ENCODE measurements around the gene TOMT. TPM values are rescaled to one million over a fixed set of nuclear protein-coding genes. Genes with fewer than 3 reads are reported as not detected.

The TOMT gene
- total and polyA plus RNA-seq, 7 experiments from 2014 or later: 0.42 TPM; not detected in 6

- Histone ChIP-seq H3K27ac (ENCODE audit: low read depth, low read length) (peak within 1 kb of the TSS; percentile 93), H3K4me3 (ENCODE audit: low read length) (peak within 1 kb of the TSS; percentile 54), H3K36me3 (ENCODE audit: control insufficient read depth in 2 of 3, insufficient read depth in 3 of 3, low read length in 3 of 3) (peaks cover 0 to 28% (median 6%) of the 10 kb centered on the region in 3 experiments), H3K4me1 (ENCODE audit: control insufficient read depth in 2 of 2, insufficient read depth in 2 of 2, low read length in 2 of 2) (peaks cover 20% of the 10 kb centered on the region in 2 donors), H3K27me3 (ENCODE audit: control insufficient read depth in 2 of 2, insufficient read depth in 2 of 2, low read length in 2 of 2) (no peaks in the 10 kb centered on the region), H3K9me3 (ENCODE audit: control insufficient read depth in 2 of 3, low read length in 3 of 3) (no peaks in the 10 kb centered on the region)
- ChIA-PET CTCF (interaction anchor here (0.9 to 2.5 kb wide), 3 partner anchors 12 to 78 kb away, joined by 3 to 11 read pairs (median 4); no protein-coding TSS in a partner anchor), POLR2A (interaction anchor here (0.8 to 5.3 kb wide), 8 partner anchors 9 to 120 kb away, joined by 3 to 55 read pairs (median 5); partner anchors contain the start of gene ANAPC15)
- H3K4me1 Mint-ChIP-seq: peaks cover 37 to 49% (median 44%) of the 10 kb centered on the region in 7 donors
- ATAC-seq (peak; percentile 98), DNase-seq (peak; percentile 87 to 98 (median 95))
- intact Hi-C loops (cut with micrococcal nuclease): loop anchor here (1.0 to 2.0 kb wide), 6 partner anchors 9 to 332 kb away; partner anchors contain the start of genes ANAPC15 (in 2 of the 2), LRRC51 (in 2 of the 2), NUMA1 (in 2 of the 2) and CLPB (in 1 of the 2)
- H3K27me3 Mint-ChIP-seq: no peaks in the 10 kb centered on the region
- peaks cover 0 to 19% (median 4%) of the 10 kb centered on the region in 5 donors for H3K36me3 Mint-ChIP-seq
- H3K9me3 Mint-ChIP-seq: no peaks in the 10 kb centered on the region
- H3K27ac Mint-ChIP-seq: peak within 1 kb of the TSS; percentile 83 to 98 (median 94)
- peak within 1 kb of the TSS; percentile 66 to 97 (median 86) for H3K4me3 Mint-ChIP-seq
These were observed 2.6 kb upstream of the TOMT start, which contains the start of gene LAMTOR1 for GRCh38 chr11:72102946-72103753. Gene LAMTOR1, minus strand, starts transcription at chr11:72103297. Its CDS starts 73 bp downstream, at chr11:72103224.

- POLR2A ChIA-PET: interaction anchor here (0.8 to 5.3 kb wide), 4 partner anchors 9 to 80 kb away, joined by 3 to 55 read pairs (median 22); partner anchors contain the start of gene ANAPC15
- H3K4me3 Mint-ChIP-seq: peak overlapping the region; percentile 66 to 97 (median 86)
These were observed 2.0 kb upstream of the TOMT start for GRCh38 chr11:72103754-72104167.

GRCh38 chr11:72111300-72112142 is 5.8 kb downstream of the TOMT start:
- ATAC-seq (no peak), DNase-seq (no peak)
- Mint-ChIP-seq H3K9me3 (peaks cover 0 to 3% (median 0%) of the 10 kb centered on the region in 11 donors), H3K27me3 (peaks cover 0 to 2% (median 0%) of the 10 kb centered on the region in 5 donors), H3K4me1 (peaks cover 12 to 29% (median 25%) of the 10 kb centered on the region in 7 donors), H3K4me3 (peak overlapping the region; percentile 73 to 100 (median 96)), H3K27ac (peak overlapping the region; percentile 97 to 100 (median 98)), H3K36me3 (peaks cover 4 to 18% (median 7%) of the 10 kb centered on the region in 5 donors)
- no peaks in the 10 kb centered on the region for H3K27me3 ChIP-seq (ENCODE audit: control insufficient read depth in 2 of 2, insufficient read depth in 2 of 2, low read length in 2 of 2)
- H3K4me3 ChIP-seq (ENCODE audit: low read length): peak overlapping the region; percentile 85
- CTCF ChIA-PET: interaction anchor here (2.2 kb wide), 1 partner anchor 21 kb away, joined by 4 read pairs; no protein-coding TSS in a partner anchor
- POLR2A ChIA-PET: interaction anchor here (1.0 to 3.5 kb wide), 12 partner anchors 9 to 183 kb away, joined by 3 to 69 read pairs (median 9); partner anchors contain the start of genes LAMTOR1, RNF121 and XNDC1N
- intact Hi-C loops (cut with micrococcal nuclease): loop anchor here (1.0 to 10.0 kb wide), 11 partner anchors 8 to 1907 kb away; partner anchors contain the start of genes CLPB (in 2 of the 2), LAMTOR1 (in 2 of the 2), LRRC51 (in 2 of the 2) and NUMA1 (in 2 of the 2)
- H3K36me3 ChIP-seq (ENCODE audit: control insufficient read depth in 2 of 3, insufficient read depth in 3 of 3, low read length in 3 of 3): peaks cover 0 to 21% (median 4%) of the 10 kb centered on the region in 3 experiments
- peaks cover 12 to 14% of the 10 kb centered on the region in 2 donors for H3K4me1 ChIP-seq (ENCODE audit: control insufficient read depth in 2 of 2, insufficient read depth in 2 of 2, low read length in 2 of 2)
- no peaks in the 10 kb centered on the region for H3K9me3 ChIP-seq (ENCODE audit: control insufficient read depth in 2 of 3, low read length in 3 of 3)
- H3K27ac ChIP-seq (ENCODE audit: low read depth, low read length): peak overlapping the region; percentile 92

More at GRCh38 chr11:72103754-72104167, 2.0 kb upstream of the TOMT start:
- CTCF ChIA-PET: no interaction called here
- peaks cover 37 to 49% (median 44%) of the 10 kb centered on the region in 7 donors for H3K4me1 Mint-ChIP-seq
- intact Hi-C loops (cut with micrococcal nuclease): loop anchor here (1.0 to 2.0 kb wide), 6 partner anchors 9 to 331 kb away; partner anchors contain the start of genes ANAPC15 (in 2 of the 2), LRRC51 (in 2 of the 2), NUMA1 (in 2 of the 2) and CLPB (in 1 of the 2)
- Histone ChIP-seq H3K27ac (ENCODE audit: low read depth, low read length) (peak overlapping the region; percentile 93), H3K27me3 (ENCODE audit: control insufficient read depth in 2 of 2, insufficient read depth in 2 of 2, low read length in 2 of 2) (no peaks in the 10 kb centered on the region), H3K9me3 (ENCODE audit: control insufficient read depth in 2 of 3, low read length in 3 of 3) (no peaks in the 10 kb centered on the region), H3K36me3 (ENCODE audit: control insufficient read depth in 2 of 3, insufficient read depth in 3 of 3, low read length in 3 of 3) (peaks cover 0 to 28% (median 3%) of the 10 kb centered on the region in 3 experiments), H3K4me3 (ENCODE audit: low read length) (peak overlapping the region; percentile 54), H3K4me1 (ENCODE audit: control insufficient read depth in 2 of 2, insufficient read depth in 2 of 2, low read length in 2 of 2) (peaks cover 20% of the 10 kb centered on the region in 2 donors)
- H3K27ac Mint-ChIP-seq: peak overlapping the region; percentile 83 to 98 (median 94)
- DNase-seq (no peak), ATAC-seq (no peak)
- H3K36me3 Mint-ChIP-seq: peaks cover 0 to 19% (median 4%) of the 10 kb centered on the region in 5 donors
- no peaks in the 10 kb centered on the region for H3K9me3 Mint-ChIP-seq
- no peaks in the 10 kb centered on the region for H3K27me3 Mint-ChIP-seq

GRCh38 chr11:72112143-72112977 is 6.6 kb downstream of the TOMT start, which contains the start of gene ANAPC15:
Gene ANAPC15, minus strand, starts transcription at chr11:72112695. Its CDS starts 1,419 bp downstream, at chr11:72111276.
- intact Hi-C loops (cut with micrococcal nuclease): loop anchor here (1.0 to 10.0 kb wide), 11 partner anchors 9 to 1908 kb away; partner anchors contain the start of genes CLPB (in 2 of the 2), LAMTOR1 (in 2 of the 2), LRRC51 (in 2 of the 2) and NUMA1 (in 2 of the 2)
- CTCF ChIA-PET: interaction anchor here (0.9 to 2.2 kb wide), 2 partner anchors 22 to 111 kb away, joined by 4 read pairs; no protein-coding TSS in a partner anchor
- peak; percentile 83 to 100 (median 99) for DNase-seq

More at GRCh38 chr11:72112143-72112977, 6.6 kb downstream of the TOMT start, which contains the start of gene ANAPC15:
- H3K27me3 ChIP-seq (ENCODE audit: control insufficient read depth in 2 of 2, insufficient read depth in 2 of 2, low read length in 2 of 2): no peaks in the 10 kb centered on the region
- no peaks in the 10 kb centered on the region for H3K9me3 ChIP-seq (ENCODE audit: control insufficient read depth in 2 of 3, low read length in 3 of 3)
- Mint-ChIP-seq H3K27ac (peak within 1 kb of the TSS; percentile 97 to 100 (median 98)), H3K36me3 (peaks cover 4 to 16% (median 7%) of the 10 kb centered on the region in 5 donors), H3K9me3 (peaks cover 0 to 3% (median 0%) of the 10 kb centered on the region in 11 donors), H3K4me1 (peaks cover 12 to 29% (median 25%) of the 10 kb centered on the region in 7 donors), H3K27me3 (peaks cover 0 to 5% (median 0%) of the 10 kb centered on the region in 5 donors), H3K4me3 (peak within 1 kb of the TSS; percentile 73 to 100 (median 96))
- H3K36me3 ChIP-seq (ENCODE audit: control insufficient read depth in 2 of 3, insufficient read depth in 3 of 3, low read length in 3 of 3): peaks cover 0 to 21% (median 4%) of the 10 kb centered on the region in 3 experiments
- peak within 1 kb of the TSS; percentile 85 for H3K4me3 ChIP-seq (ENCODE audit: low read length)
- POLR2A ChIA-PET: interaction anchor here (0.7 to 3.5 kb wide), 20 partner anchors 10 to 1667 kb away, joined by 3 to 69 read pairs (median 4); partner anchors contain the start of genes CLPB, LAMTOR1, RNF121 and XNDC1N
- peak within 1 kb of the TSS; percentile 92 for H3K27ac ChIP-seq (ENCODE audit: low read depth, low read length)
- H3K4me1 ChIP-seq (ENCODE audit: control insufficient read depth in 2 of 2, insufficient read depth in 2 of 2, low read length in 2 of 2): peaks cover 12 to 14% of the 10 kb centered on the region in 2 donors
- ATAC-seq: peak; percentile 91
